ENCODE measurements around the gene SPEF1. TPM values are rescaled to one million over a fixed set of nuclear protein-coding genes. Genes with fewer than 3 reads are reported as not detected.

SPEF1 gene
- total RNA-seq, 1 experiment from 2014 or later, result 0.95 TPM

GRCh38 chr20:3733119-3733995, 47.9 kb downstream of the SPEF1 start:
- DNase-seq, result no peak
- Histone ChIP-seq H3K27me3 (no peaks in the 10 kb centered on the region), H3K9me3 (no peaks in the 10 kb centered on the region), H3K36me3 (no peaks in the 10 kb centered on the region), H3K4me3 (no peak overlapping the region)

- H3K4me3 ChIP-seq, result no peak within 1 kb of the TSS
- no peaks in the 10 kb centered on the region for H3K9me3 ChIP-seq
- H3K36me3 ChIP-seq, result no peaks in the 10 kb centered on the region
- DNase-seq, result no peak
- H3K27me3 ChIP-seq, result no peaks in the 10 kb centered on the region
These were observed 48.7 kb downstream of the SPEF1 start, which contains the start of gene HSPA12B for GRCh38 chr20:3732327-3733118. Gene HSPA12B, plus strand, starts transcription at chr20:3732685. Its CDS starts 5,990 bp downstream, at chr20:3738675.

- no peaks in the 10 kb centered on the region for H3K9me3 ChIP-seq
- H3K36me3 ChIP-seq, result no peaks in the 10 kb centered on the region
- no peak for DNase-seq
- H3K4me3 ChIP-seq, result no peak overlapping the region
- H3K27me3 ChIP-seq, result no peaks in the 10 kb centered on the region
These were observed 49.3 kb downstream of the SPEF1 start for GRCh38 chr20:3731944-3732326.

- DNase-seq, result no peak
- H3K4me3 ChIP-seq, result no peak overlapping the region
- no peaks in the 10 kb centered on the region for H3K9me3 ChIP-seq
- no peaks in the 10 kb centered on the region for H3K36me3 ChIP-seq
- H3K27me3 ChIP-seq, result no peaks in the 10 kb centered on the region
These were observed 50.2 kb downstream of the SPEF1 start for GRCh38 chr20:3730803-3731672.

GRCh38 chr20:3729811-3730540, 51.3 kb downstream of the SPEF1 start:
- no peak for DNase-seq
- H3K9me3 ChIP-seq, result no peaks in the 10 kb centered on the region
- no peaks in the 10 kb centered on the region for H3K27me3 ChIP-seq
- no peak overlapping the region for H3K4me3 ChIP-seq
- no peaks in the 10 kb centered on the region for H3K36me3 ChIP-seq

GRCh38 chr20:3729378-3729777, 51.9 kb downstream of the SPEF1 start:
- H3K9me3 ChIP-seq, result no peaks in the 10 kb centered on the region
- H3K4me3 ChIP-seq, result no peak overlapping the region
- no peak for DNase-seq
- no peaks in the 10 kb centered on the region for H3K36me3 ChIP-seq
- H3K27me3 ChIP-seq, result no peaks in the 10 kb centered on the region

GRCh38 chr20:3728876-3729275, 52.4 kb downstream of the SPEF1 start:
- no peak overlapping the region for H3K4me3 ChIP-seq
- H3K27me3 ChIP-seq, result no peaks in the 10 kb centered on the region

GRCh38 chr20:3728354-3728753, 52.9 kb downstream of the SPEF1 start:
- no peak for DNase-seq
- H3K9me3 ChIP-seq, result no peaks in the 10 kb centered on the region

More at GRCh38 chr20:3728876-3729275, 52.4 kb downstream of the SPEF1 start:
- Histone ChIP-seq H3K9me3 (no peaks in the 10 kb centered on the region), H3K36me3 (no peaks in the 10 kb centered on the region)
- no peak for DNase-seq

More at GRCh38 chr20:3728354-3728753, 52.9 kb downstream of the SPEF1 start:
- Histone ChIP-seq H3K36me3 (no peaks in the 10 kb centered on the region), H3K4me3 (no peak overlapping the region), H3K27me3 (no peaks in the 10 kb centered on the region)

Other genes starting within 250 kb of the SPEF1 start
- not detected in 2 replicates for gene GFRA4, start 118.0 kb downstream of the SPEF1 start, total RNA-seq (2014; rRNA removed; shearing (Covaris generic); ENCODE audit: low replicate concordance)
- gene ADAM33, start 99.4 kb downstream of the SPEF1 start, total RNA-seq (2014; rRNA removed; shearing (Covaris generic); ENCODE audit: low replicate concordance), result 4.9 and 7.3 TPM in 2 replicates
- gene SIGLEC1, start 68.8 kb downstream of the SPEF1 start, total RNA-seq (2014; rRNA removed; shearing (Covaris generic); ENCODE audit: low replicate concordance), result not detected in 2 replicates
- 0.03 TPM in 1 of 2 replicates, not detected in the other for gene HSPA12B, start 48.8 kb downstream of the SPEF1 start, total RNA-seq (2014; rRNA removed; shearing (Covaris generic); ENCODE audit: low replicate concordance)
- gene ADISSP, start 13.7 kb downstream of the SPEF1 start, total RNA-seq (2014; rRNA removed; shearing (Covaris generic); ENCODE audit: low replicate concordance), result 42.8 and 66.6 TPM in 2 replicates
- 50.0 and 81.5 TPM in 2 replicates for gene CENPB, start 5.3 kb upstream of the SPEF1 start, total RNA-seq (2014; rRNA removed; shearing (Covaris generic); ENCODE audit: low replicate concordance)
- 13.9 and 16.0 TPM in 2 replicates for gene CDC25B, start 14.9 kb upstream of the SPEF1 start, total RNA-seq (2014; rRNA removed; shearing (Covaris generic); ENCODE audit: low replicate concordance)
- 11.6 and 24.6 TPM in 2 replicates for gene AP5S1, start 39.1 kb upstream of the SPEF1 start, total RNA-seq (2014; rRNA removed; shearing (Covaris generic); ENCODE audit: low replicate concordance)
- gene MAVS, start 65.4 kb upstream of the SPEF1 start, total RNA-seq (2014; rRNA removed; shearing (Covaris generic); ENCODE audit: low replicate concordance), result 4.4 and 6.2 TPM in 2 replicates
- 31.4 and 57.1 TPM in 2 replicates for gene PANK2, start 107.9 kb upstream of the SPEF1 start, total RNA-seq (2014; rRNA removed; shearing (Covaris generic); ENCODE audit: low replicate concordance)
- 2.8 and 4.6 TPM in 2 replicates for gene RNF24, start 234.1 kb upstream of the SPEF1 start, total RNA-seq (2014; rRNA removed; shearing (Covaris generic); ENCODE audit: low replicate concordance)